Mesothelial cell of epicardium (in vitro differentiated cells): ENCODE measurements around the gene RHOC. TPM values are rescaled to one million over a fixed set of nuclear protein-coding genes. Genes with fewer than 3 reads are reported as not detected.

Experiments
- DNase-seq, 2 experiments: peaks; one replicate each; pipeline ENCODE4 v3.0.0; 2021; ENCODE audit warnings: low spot score in 2 of 2; ENCODE audit not compliant: unreplicated experiment in 2 of 2
- H3K27ac Mint-ChIP-seq: 2 replicates; pipeline ENCODE4 v1.8.0; 2021; ENCODE audit warnings: mixed read lengths
- H3K27me3 Mint-ChIP-seq: 2 replicates; pipeline ENCODE4 v1.8.0; 2021; ENCODE audit warnings: low read depth, mixed read lengths
- H3K36me3 Mint-ChIP-seq: 2 replicates; pipeline ENCODE4 v1.8.0; 2021; ENCODE audit warnings: mixed read lengths
- H3K4me1 Mint-ChIP-seq: 2 replicates; pipeline ENCODE4 v1.8.0; 2021; ENCODE audit warnings: mixed read lengths
- H3K4me3 Mint-ChIP-seq: 2 replicates; pipeline ENCODE4 v1.8.0; 2021; ENCODE audit warnings: mild to moderate bottlenecking, moderate library complexity, mixed read lengths
- H3K9me3 Mint-ChIP-seq: 2 replicates; pipeline ENCODE4 v1.8.0; 2021; ENCODE audit warnings: mixed read lengths
- total RNA-seq: library from RNA; stranded (reverse); gene quantifications from 3 replicates; pipeline ENCODE4 v1.2.1, GENCODE V29; 2021
- TF ChIP-seq, protein P1 (sequence below): fragments of 200-600 bp; sonication (generic); IDR thresholded peaks from one replicate; pipeline ENCODE4 v1.5.0; 2021; ENCODE audit warnings: antibody characterized with exemption; ENCODE audit not compliant: unreplicated experiment

Gene RHOC
- total RNA-seq, 1 donor from 2014 or later = 163 TPM

DNA sequence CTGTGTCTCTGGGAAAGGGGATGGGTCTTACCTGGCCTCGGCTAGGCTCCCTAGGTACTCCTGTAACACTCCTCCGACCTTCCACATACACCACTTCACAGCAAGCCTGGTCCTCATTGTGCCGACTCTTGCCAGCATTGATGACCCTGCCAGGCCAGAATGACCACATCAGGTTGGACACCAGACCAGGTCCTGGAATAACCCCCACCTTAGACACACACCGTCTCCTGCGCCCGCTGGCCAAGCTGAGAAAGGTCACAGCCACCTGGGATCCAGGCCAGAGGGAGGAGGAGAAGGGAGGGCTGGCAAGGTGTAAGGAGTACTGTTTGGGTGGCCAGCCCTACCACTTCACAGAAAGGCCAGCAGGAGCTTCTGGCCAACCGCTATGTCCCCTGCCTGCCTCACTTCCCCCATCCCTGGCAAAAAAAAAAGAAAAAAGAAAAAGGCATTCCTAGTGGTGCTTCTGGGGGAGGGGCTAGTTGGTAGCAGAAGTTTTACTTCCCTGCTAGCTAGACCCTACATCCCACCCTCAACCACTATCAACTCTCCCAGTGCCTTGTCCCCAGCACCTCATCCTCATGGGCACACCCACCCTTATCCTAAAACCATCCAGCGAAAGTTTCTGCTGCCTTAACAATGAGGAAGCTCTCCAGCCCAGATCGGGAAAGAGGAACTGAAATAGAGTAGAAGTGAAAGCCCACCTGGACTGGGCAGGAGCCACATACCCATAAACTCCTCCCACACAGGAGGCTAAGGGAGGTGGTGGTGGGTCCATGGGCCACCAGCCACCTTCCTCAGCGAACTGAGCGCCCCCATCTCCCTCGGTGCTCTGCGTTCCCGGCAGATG, 6.8 kb upstream of the RHOC start:
- TF ChIP-seq, protein P1, sequence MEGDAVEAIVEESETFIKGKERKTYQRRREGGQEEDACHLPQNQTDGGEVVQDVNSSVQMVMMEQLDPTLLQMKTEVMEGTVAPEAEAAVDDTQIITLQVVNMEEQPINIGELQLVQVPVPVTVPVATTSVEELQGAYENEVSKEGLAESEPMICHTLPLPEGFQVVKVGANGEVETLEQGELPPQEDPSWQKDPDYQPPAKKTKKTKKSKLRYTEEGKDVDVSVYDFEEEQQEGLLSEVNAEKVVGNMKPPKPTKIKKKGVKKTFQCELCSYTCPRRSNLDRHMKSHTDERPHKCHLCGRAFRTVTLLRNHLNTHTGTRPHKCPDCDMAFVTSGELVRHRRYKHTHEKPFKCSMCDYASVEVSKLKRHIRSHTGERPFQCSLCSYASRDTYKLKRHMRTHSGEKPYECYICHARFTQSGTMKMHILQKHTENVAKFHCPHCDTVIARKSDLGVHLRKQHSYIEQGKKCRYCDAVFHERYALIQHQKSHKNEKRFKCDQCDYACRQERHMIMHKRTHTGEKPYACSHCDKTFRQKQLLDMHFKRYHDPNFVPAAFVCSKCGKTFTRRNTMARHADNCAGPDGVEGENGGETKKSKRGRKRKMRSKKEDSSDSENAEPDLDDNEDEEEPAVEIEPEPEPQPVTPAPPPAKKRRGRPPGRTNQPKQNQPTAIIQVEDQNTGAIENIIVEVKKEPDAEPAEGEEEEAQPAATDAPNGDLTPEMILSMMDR = no peak
- Mint-ChIP-seq H3K9me3 (no peaks in the 10 kb centered on the region), H3K4me3 (peak overlapping the region; percentile 79), H3K27me3 (peaks cover 34% of the 10 kb centered on the region), H3K27ac (no peak overlapping the region), H3K4me1 (peaks cover 18% of the 10 kb centered on the region), H3K36me3 (no peaks in the 10 kb centered on the region)
- DNase-seq = no peak

DNA sequence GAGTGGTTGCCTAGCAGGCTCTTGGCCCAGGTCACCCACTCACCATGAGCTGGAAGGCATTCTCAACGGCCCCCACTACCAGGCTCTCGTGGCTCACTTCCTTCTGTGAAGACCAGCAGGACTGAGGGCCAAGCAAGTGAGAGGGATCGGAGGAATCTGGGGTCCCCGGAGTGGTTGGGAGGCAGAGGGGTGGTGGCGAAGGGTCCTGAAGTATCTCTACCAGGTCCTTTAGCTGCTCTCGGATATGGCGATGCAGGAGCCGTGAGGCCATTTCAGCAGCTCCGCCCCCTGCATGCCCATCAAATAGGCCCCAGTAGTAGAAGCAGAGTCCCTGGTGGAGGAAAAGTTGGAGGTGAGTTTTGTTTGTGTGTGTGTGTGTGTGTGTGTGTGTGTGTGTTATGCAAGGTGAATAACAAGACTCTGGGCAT, 5.8 kb upstream of the RHOC start:
- Mint-ChIP-seq H3K27me3 (peaks cover 32% of the 10 kb centered on the region), H3K36me3 (no peaks in the 10 kb centered on the region), H3K4me3 (no peak overlapping the region), H3K9me3 (no peaks in the 10 kb centered on the region), H3K4me1 (peaks cover 18% of the 10 kb centered on the region), H3K27ac (no peak overlapping the region)
- DNase-seq = no peak
- TF ChIP-seq, protein P1 = no peak

DNA sequence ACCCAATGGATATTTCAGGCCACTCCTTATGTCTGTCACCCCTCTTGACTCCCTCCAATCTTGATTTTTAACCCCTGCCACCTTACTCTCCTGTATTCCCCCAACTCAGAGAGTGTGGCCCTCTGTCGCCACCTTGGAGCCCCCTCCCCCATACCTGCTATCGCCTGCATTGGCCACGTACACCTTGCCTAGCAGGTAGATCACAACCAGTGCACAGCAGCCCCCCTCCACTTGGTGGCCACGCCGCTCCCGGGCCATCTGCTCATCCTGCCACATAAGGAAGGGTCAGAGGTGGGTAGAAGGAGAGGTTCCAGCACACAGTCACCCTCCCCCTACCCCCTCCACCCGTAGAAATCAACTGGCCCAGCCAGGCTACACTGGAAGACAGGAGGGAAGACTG, 5.3 kb upstream of the RHOC start:
- Mint-ChIP-seq H3K36me3 (no peaks in the 10 kb centered on the region), H3K4me3 (no peak overlapping the region), H3K9me3 (no peaks in the 10 kb centered on the region), H3K27me3 (peaks cover 32% of the 10 kb centered on the region), H3K4me1 (peaks cover 22% of the 10 kb centered on the region), H3K27ac (no peak overlapping the region)
- TF ChIP-seq, protein P1 = no peak
- no peak for DNase-seq

DNA sequence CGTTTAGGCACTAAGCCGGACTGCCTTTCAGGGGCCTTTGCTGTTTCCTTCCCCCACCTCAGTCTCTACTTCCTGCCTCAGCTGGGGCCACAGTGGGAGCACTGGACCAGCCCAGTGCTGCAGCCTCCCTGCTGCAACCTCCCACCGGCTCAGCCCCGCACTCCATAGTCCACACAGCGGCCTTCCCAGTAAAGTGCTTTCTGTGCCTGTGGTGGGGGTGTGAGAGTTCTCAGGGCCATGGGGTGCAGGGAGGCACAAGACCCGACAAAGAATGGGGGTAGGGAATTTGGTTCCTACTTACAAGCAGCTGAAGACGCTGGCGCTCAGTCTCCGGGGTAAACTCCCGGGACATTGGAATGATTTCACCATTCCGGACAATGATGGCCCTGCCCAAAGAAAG, 4.7 kb upstream of the RHOC start:
- DNase-seq = no peak
- H3K9me3 Mint-ChIP-seq = no peaks in the 10 kb centered on the region
- H3K27ac Mint-ChIP-seq = no peak overlapping the region
- no peaks in the 10 kb centered on the region for H3K36me3 Mint-ChIP-seq
- peaks cover 22% of the 10 kb centered on the region for H3K4me1 Mint-ChIP-seq
- TF ChIP-seq, protein P1 = no peak
- H3K27me3 Mint-ChIP-seq = peaks cover 32% of the 10 kb centered on the region
- H3K4me3 Mint-ChIP-seq = no peak overlapping the region

DNA sequence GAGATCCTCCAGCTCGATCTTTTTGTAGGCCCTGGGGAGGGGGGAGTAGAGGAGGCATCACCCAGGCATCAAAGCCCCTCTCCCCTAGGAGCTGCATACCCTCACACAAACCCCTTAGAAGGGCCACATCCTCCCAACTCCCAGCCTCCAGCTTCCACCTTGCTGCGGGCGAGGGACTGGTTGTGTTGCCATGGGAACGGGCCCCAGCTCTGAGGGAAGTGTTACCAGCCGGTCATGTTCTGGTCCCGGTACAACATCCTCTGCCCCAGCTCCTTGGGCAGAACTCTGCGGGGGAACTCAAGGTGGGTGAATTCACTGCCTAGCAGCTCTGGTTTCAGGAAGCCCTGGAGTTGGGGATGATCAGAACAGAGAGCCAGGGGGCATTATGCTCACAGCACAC, 4.1 kb upstream of the RHOC start:
- H3K27ac Mint-ChIP-seq = no peak overlapping the region
- H3K27me3 Mint-ChIP-seq = peaks cover 32% of the 10 kb centered on the region
- TF ChIP-seq, protein P1 = no peak
- no peaks in the 10 kb centered on the region for H3K36me3 Mint-ChIP-seq
- H3K4me3 Mint-ChIP-seq = no peak overlapping the region
- H3K9me3 Mint-ChIP-seq = no peaks in the 10 kb centered on the region
- H3K4me1 Mint-ChIP-seq = peaks cover 21% of the 10 kb centered on the region
- no peak for DNase-seq
